ENCODE data around the gene OBSCN.

The OBSCN gene

DNA sequence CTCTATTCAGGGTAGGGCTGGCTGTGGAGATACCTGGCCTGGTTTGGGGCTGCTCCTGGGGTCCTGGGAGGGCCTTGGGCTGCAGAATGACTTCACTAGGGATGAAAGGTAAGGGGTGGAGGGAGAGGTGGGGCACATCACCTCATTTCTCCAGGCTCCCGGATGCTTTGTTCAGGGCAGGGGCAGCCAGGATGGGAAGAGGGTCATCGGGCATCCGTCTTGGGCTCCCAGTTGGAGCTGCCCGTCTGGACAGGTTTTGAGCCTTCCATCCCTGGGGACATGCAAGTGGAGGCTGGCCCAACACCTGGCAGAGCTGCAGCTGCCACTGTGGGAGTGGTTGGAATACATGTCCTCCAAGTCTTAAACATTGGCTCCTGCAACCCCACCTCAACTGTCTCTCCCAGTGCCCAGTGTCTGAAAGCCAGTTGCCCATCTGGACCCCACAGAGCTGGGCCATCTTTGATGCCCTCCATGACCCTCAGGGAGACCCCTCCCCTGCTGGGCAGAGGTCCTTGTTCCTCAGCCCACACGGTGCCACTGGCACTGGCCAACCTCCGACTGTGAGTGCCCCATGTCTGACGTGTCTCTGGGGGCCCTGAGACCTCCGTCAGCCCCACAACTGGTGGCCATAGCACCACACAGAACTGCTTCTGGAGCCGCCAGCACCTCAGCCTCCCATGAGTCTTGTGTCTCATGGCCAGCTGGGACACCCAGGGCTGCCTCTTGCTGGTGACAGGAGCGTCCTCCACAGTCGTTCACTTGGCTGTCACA is 145.9 kb downstream of the OBSCN start:
- no peak for TF ChIP-seq ZFX (IDR thresholded peaks at IDR 0.05; ENCODE audit: borderline replicate concordance)
- no peak for TF ChIP-seq CTCF (IDR thresholded peaks at IDR 0.05)
- H3K27ac ChIP-seq = no peak overlapping the region

DNA sequence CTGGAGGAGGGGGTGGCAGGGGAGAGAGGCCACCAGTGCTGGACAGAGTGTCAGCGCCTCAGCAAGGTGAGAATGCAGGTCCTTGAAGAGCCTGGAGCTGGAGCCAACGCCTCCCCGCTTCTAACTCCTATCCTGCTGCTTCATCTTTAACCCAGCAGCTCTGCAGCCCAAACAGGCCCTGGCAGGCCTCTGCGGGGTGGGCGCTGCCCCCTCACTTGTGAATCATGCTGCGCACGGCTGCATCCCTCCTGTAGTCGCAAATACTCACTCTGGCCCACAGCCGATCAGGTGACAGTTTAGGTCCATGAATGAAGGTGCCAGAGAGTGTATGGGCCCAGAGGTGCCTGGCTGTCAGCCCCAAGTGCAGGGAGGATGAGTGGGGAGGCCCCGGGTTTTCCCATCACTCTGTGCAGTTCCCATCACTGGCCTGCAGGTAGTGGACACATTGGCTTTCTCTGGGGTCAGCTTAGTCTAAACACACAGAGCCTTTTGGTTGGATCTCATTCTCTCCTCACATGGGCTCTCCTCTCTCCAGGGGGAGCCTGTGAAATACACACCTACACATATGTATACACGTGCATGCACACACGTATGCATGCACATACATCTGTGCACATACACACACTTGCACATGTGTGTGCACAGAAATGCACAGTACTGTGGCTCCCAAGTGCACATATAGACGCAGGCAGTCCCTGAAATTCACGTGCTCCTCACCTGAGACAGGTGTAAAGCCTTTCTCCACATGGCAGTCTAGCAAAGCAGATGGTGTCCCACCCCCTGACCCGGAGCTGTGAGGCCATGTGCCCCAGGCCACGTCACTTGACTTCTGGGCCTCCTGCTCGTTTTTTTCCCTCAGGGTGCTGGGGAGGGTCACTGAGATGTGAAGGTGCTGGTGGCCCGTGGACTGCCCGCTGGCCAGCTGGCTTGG is 146.8 kb downstream of the OBSCN start:
- no peak for TF ChIP-seq CTCF (IDR thresholded peaks at IDR 0.05)
- no peak for TF ChIP-seq ZFX (IDR thresholded peaks at IDR 0.05; ENCODE audit: borderline replicate concordance)
- H3K27ac ChIP-seq = no peak overlapping the region

DNA sequence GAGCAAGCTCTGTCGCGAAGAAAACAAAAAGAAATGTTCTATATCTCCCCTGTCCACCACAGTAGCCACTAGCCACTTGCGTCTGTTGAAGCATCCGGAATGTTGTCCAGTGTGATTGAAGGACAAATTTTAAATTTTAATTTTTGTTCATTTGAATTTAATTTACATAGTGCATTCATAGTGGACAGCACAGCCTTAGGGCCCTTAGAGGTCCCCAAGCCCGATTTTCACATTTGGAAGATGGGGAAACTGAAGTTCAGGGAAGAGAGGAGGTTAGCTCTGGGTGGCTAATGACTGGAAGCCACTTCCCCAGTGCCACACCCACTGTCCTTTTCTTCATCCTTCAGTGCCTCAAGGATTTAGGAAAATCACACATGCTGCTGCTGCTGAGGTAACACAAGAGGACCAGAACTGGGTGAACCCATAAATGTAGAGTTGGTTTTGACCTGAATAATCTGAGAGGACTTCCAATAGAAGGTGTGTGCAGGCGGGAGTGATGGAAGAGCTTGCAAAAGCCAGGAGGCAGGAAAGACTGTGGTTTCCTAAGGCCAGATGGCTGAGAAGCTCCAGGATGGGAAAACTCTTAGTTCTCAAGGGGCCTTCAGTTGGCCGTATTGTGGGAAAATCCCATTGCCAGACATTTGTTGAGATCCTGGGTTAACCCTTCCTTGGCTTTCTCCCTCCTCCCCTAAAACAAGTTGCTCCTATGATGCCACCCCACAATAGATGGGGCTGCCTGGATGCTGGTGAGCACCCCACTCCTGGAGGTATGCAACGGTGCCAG is 149.2 kb downstream of the OBSCN start:
- no peak overlapping the region for H3K27ac ChIP-seq
- no peak for TF ChIP-seq CTCF (IDR thresholded peaks at IDR 0.05)
- no peak for TF ChIP-seq ZFX (IDR thresholded peaks at IDR 0.05; ENCODE audit: borderline replicate concordance)

DNA sequence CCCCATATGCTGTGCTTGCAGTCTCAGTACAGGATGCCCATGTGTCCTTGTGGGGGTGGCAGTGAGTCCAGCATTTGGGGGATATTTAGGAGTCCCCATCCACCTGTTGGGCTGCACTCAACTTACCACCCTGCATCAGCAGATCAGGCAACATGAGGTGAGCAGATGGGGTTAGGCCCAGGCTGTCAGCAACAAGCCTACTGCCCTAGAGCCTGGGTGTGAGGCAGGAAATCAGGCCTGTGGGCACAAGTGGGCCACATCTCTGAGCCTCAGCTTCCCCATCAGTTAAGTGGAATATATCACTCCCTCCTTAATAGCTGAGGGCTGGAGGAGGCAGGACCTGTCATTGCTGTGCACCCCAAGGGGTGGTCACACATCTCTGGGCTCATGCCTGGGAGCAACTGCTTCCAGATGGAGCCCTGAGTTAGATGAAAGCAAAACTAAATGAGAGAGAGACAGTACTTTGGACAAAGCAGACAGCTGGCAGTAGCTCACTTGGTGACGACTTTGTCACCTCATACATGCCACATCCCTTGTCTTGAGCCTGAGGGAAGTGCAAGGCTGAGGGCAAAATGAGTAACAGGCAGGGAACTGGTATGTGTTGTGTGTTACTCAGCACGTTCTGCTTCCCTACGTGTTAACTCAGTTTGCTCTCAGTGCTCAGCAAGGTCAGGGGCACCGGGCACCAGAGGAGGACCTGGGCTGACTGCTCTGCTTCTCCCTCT is 150.4 kb downstream of the OBSCN start:
- TF ChIP-seq CTCF (IDR thresholded peaks at IDR 0.05) = no peak
- no peak for TF ChIP-seq ZFX (IDR thresholded peaks at IDR 0.05; ENCODE audit: borderline replicate concordance)
- no peak overlapping the region for H3K27ac ChIP-seq

- H3K27ac ChIP-seq = no peak overlapping the region
- TF ChIP-seq CTCF (IDR thresholded peaks at IDR 0.05) = no peak
- no peak for TF ChIP-seq ZFX (IDR thresholded peaks at IDR 0.05; ENCODE audit: borderline replicate concordance)
These were observed 151.1 kb downstream of the OBSCN start for GRCh38 chr1:228358764-228359612.

Measured in 22Rv1 (cell line).